H1 (cell line): ENCODE measurements around the gene TMEM116. TPM values are rescaled to one million over a fixed set of nuclear protein-coding genes. Genes with fewer than 3 reads are reported as not detected.

Experiments used
- polyA plus RNA-seq, 7 experiments: library from polyadenylated mRNA; depleted of rRNA in 3 of 7; stranded (reverse) in 5 of 7; unstranded in 2 of 7; fragments of >200 nt in 5 of 7; fragments of 200-250 nt in 2 of 7; gene quantifications; 1 replicate in 5 of 7; 2 replicates in 1 of 7; 4 replicates in 1 of 7; pipeline versions ENCODE4 v1.2.1 to v1.2.3, GENCODE V29; 2011 to 2013; ENCODE audit warnings: missing spikeins in 2 of 7, mixed read lengths in 2 of 7
- total RNA-seq: library from RNA; stranded (reverse); fragmentation: NEBNext Ultra II Directional; extraction: Animal tissue kit (Norgen Biotek cat#: 25700); gene quantifications from 2 replicates; pipeline ENCODE4 v1.2.1, GENCODE V29; 2021
- TF ChIP-seq, protein P1 (sequence below): IDR thresholded peaks from 2 replicates; pipeline ENCODE4 v1.6.1; 2011; ENCODE audit warnings: low read depth, mild to moderate bottlenecking, low read length; ENCODE audit not compliant: insufficient read depth

TMEM116 gene
- total and polyA plus RNA-seq, 2 of the 8 experiments (the other 6 are each of a cell fraction or from before 2014, with no cell fraction given): 8.1 to 25.2 TPM

DNA sequence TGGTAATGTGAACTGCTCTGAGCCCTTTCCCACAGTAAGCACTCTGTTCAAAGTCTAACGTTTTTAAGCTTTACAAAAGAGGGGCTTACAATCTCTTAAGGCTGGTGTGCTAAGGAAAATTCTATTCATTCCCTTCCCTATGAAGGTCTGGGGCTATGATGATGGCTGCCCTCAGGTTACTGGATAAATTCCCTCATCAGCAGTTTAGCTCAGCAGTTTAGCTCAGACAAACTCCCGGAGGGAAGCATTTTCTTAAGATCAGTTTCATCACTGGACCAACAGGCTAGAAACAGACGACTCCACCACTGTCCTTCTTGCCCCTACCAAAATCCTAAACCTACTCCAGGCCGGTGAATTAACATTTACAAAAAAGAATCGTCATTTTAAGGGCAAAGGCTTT is 19.3 kb upstream of the TMEM116 start (continued):
- TF ChIP-seq, protein P1, sequence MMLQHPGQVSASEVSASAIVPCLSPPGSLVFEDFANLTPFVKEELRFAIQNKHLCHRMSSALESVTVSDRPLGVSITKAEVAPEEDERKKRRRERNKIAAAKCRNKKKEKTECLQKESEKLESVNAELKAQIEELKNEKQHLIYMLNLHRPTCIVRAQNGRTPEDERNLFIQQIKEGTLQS: no peak
